ENCODE data around the gene HCN1. TPM values are rescaled to one million over a fixed set of nuclear protein-coding genes. Genes with fewer than 3 reads are reported as not detected.
"Not testable (repeated sequence)": the region's sequence is repeated elsewhere in the genome, so short reads cannot be mapped to it uniquely, and the experiment has no call there.

The HCN1 gene
- total RNA-seq, 1 donor from 2014 or later = 0.56 TPM

GRCh38 chr5:45604092-45604491 lies 92.1 kb downstream of the HCN1 start:
- no peak for DNase-seq
- H3K27ac Mint-ChIP-seq (ENCODE audit: unreplicated experiment) = no peak overlapping the region
- no peaks in the 10 kb centered on the region for H3K9me3 Mint-ChIP-seq (ENCODE audit: unreplicated experiment)
- H3K4me3 Mint-ChIP-seq (ENCODE audit: unreplicated experiment) = no peak overlapping the region
- H3K36me3 Mint-ChIP-seq (ENCODE audit: unreplicated experiment) = no peaks in the 10 kb centered on the region
- TF ChIP-seq CTCF (IDR thresholded peaks at IDR 0.05; ENCODE audit: partially characterized antibody, unreplicated experiment) = no peak
- H3K4me1 Mint-ChIP-seq (ENCODE audit: low read depth, unreplicated experiment) = no peaks in the 10 kb centered on the region
- no peaks in the 10 kb centered on the region for H3K27me3 Mint-ChIP-seq (ENCODE audit: unreplicated experiment)

GRCh38 chr5:45601424-45601823 lies 94.8 kb downstream of the HCN1 start:
- Mint-ChIP-seq H3K4me3 (ENCODE audit: unreplicated experiment) (no peak overlapping the region), H3K27me3 (ENCODE audit: unreplicated experiment) (peaks cover 2% of the 10 kb centered on the region), H3K27ac (ENCODE audit: unreplicated experiment) (no peak overlapping the region), H3K36me3 (ENCODE audit: unreplicated experiment) (no peaks in the 10 kb centered on the region), H3K4me1 (ENCODE audit: low read depth, unreplicated experiment) (no peaks in the 10 kb centered on the region), H3K9me3 (ENCODE audit: unreplicated experiment) (peaks cover 1% of the 10 kb centered on the region)
- TF ChIP-seq CTCF (IDR thresholded peaks at IDR 0.05; ENCODE audit: partially characterized antibody, unreplicated experiment) = no peak
- no peak for DNase-seq

GRCh38 chr5:45596320-45596719 lies 99.9 kb downstream of the HCN1 start:
- peaks cover 2% of the 10 kb centered on the region for H3K27me3 Mint-ChIP-seq (ENCODE audit: unreplicated experiment)
- no peak for TF ChIP-seq CTCF (IDR thresholded peaks at IDR 0.05; ENCODE audit: partially characterized antibody, unreplicated experiment)
- DNase-seq = no peak
- H3K36me3 Mint-ChIP-seq (ENCODE audit: unreplicated experiment) = no peaks in the 10 kb centered on the region
- H3K4me1 Mint-ChIP-seq (ENCODE audit: low read depth, unreplicated experiment) = no peaks in the 10 kb centered on the region
- peaks cover 1% of the 10 kb centered on the region for H3K9me3 Mint-ChIP-seq (ENCODE audit: unreplicated experiment)
- H3K27ac Mint-ChIP-seq (ENCODE audit: unreplicated experiment) = no peak overlapping the region
- H3K4me3 Mint-ChIP-seq (ENCODE audit: unreplicated experiment) = no peak overlapping the region

DNA sequence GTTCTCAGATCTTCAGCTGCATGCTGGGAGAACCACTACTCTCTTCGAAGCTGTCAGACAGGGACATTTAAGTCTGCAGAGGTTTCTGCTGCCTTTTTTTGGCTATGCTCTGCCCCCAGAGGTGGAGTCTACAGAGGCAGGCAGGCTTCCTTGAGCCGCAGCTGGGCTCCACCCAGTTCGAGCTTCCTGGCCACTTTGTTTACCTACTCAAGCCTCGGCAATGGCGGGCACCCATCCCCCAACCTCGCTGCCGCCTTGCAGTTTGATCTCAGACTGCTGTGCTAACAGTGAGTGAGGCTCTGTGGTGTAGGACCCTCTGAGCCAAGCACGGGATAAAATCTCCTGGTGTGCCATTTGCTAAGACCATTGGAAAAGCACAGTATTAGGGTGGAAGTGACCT lies 110.2 kb downstream of the HCN1 start:
- not testable (repeated sequence) for DNase-seq; H3K36me3 Mint-ChIP-seq (ENCODE audit: unreplicated experiment); H3K4me3 Mint-ChIP-seq (ENCODE audit: unreplicated experiment); H3K27me3 Mint-ChIP-seq (ENCODE audit: unreplicated experiment); H3K9me3 Mint-ChIP-seq (ENCODE audit: unreplicated experiment); H3K27ac Mint-ChIP-seq (ENCODE audit: unreplicated experiment); H3K4me1 Mint-ChIP-seq (ENCODE audit: low read depth, unreplicated experiment)

DNA sequence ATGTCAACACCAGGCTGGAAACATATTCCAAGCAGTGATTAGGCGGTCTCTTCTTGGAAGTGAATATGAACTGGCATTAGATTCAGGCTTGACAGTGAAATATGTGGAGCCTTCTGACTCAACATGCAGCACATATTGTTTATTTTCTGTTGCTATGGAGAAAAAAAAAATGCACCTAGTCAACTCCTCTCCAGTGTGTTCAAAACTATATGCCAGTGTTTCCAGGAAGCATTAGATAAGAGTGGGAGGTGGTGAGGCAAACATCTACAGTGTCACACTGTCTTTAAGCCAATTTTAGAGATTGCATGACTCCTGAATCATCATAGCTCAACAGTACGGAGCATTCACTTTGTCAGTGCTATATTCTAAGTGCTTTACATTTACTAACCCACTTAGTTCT lies 117.9 kb downstream of the HCN1 start:
- H3K4me3 Mint-ChIP-seq (ENCODE audit: unreplicated experiment) = no peak overlapping the region
- H3K36me3 Mint-ChIP-seq (ENCODE audit: unreplicated experiment) = no peaks in the 10 kb centered on the region
- TF ChIP-seq CTCF (IDR thresholded peaks at IDR 0.05; ENCODE audit: partially characterized antibody, unreplicated experiment) = no peak

GRCh38 chr5:45568813-45569212 lies 127.4 kb downstream of the HCN1 start:
- Mint-ChIP-seq H3K27ac (ENCODE audit: unreplicated experiment) (no peak overlapping the region), H3K36me3 (ENCODE audit: unreplicated experiment) (no peaks in the 10 kb centered on the region), H3K27me3 (ENCODE audit: unreplicated experiment) (no peaks in the 10 kb centered on the region), H3K9me3 (ENCODE audit: unreplicated experiment) (no peaks in the 10 kb centered on the region), H3K4me1 (ENCODE audit: low read depth, unreplicated experiment) (no peaks in the 10 kb centered on the region), H3K4me3 (ENCODE audit: unreplicated experiment) (no peak overlapping the region)
- no peak for TF ChIP-seq CTCF (IDR thresholded peaks at IDR 0.05; ENCODE audit: partially characterized antibody, unreplicated experiment)
- no peak for DNase-seq

More for the DNA sequence above, 117.9 kb downstream of the HCN1 start:
- Mint-ChIP-seq H3K27me3 (ENCODE audit: unreplicated experiment) (peaks cover 2% of the 10 kb centered on the region), H3K4me1 (ENCODE audit: low read depth, unreplicated experiment) (no peaks in the 10 kb centered on the region), H3K27ac (ENCODE audit: unreplicated experiment) (no peak overlapping the region), H3K9me3 (ENCODE audit: unreplicated experiment) (no peaks in the 10 kb centered on the region)
- no peak for DNase-seq
